ENCODE results near the gene SUFU.
A peak's percentile ranks its signal among the peaks of the same experiment; 100 is the strongest.

SUFU gene

GRCh38 chr10:102647443-102648268 is 143.9 kb downstream of the SUFU start:
- H3K4me1 Mint-ChIP-seq (ENCODE audit: low read depth) = peaks cover 58% of the 10 kb centered on the region

GRCh38 chr10:102648269-102648888 is 144.6 kb downstream of the SUFU start:
- no peaks in the 10 kb centered on the region for H3K27me3 Mint-ChIP-seq (ENCODE audit: low read depth)
- H3K4me1 Mint-ChIP-seq (ENCODE audit: low read depth) = peaks cover 66% of the 10 kb centered on the region
- peaks cover 42% of the 10 kb centered on the region for H3K36me3 Mint-ChIP-seq (ENCODE audit: low read depth)
- DNase-seq (ENCODE audit: low spot score) = no peak
- H3K4me3 Mint-ChIP-seq = peak overlapping the region; percentile 90
- H3K9me3 Mint-ChIP-seq = no peaks in the 10 kb centered on the region
- H3K27ac Mint-ChIP-seq = peak overlapping the region; percentile 97

More at GRCh38 chr10:102647443-102648268, 143.9 kb downstream of the SUFU start:
- H3K27me3 Mint-ChIP-seq (ENCODE audit: low read depth) = no peaks in the 10 kb centered on the region
- peak overlapping the region; percentile 97 for H3K27ac Mint-ChIP-seq
- no peak for DNase-seq (ENCODE audit: low spot score)
- H3K4me3 Mint-ChIP-seq = peak overlapping the region; percentile 90
- peaks cover 35% of the 10 kb centered on the region for H3K36me3 Mint-ChIP-seq (ENCODE audit: low read depth)
- no peaks in the 10 kb centered on the region for H3K9me3 Mint-ChIP-seq

- Mint-ChIP-seq H3K9me3 (no peaks in the 10 kb centered on the region), H3K4me1 (ENCODE audit: low read depth) (peaks cover 71% of the 10 kb centered on the region), H3K27ac (peak overlapping the region; percentile 97), H3K4me3 (peak overlapping the region; percentile 90), H3K27me3 (ENCODE audit: low read depth) (no peaks in the 10 kb centered on the region), H3K36me3 (ENCODE audit: low read depth) (peaks cover 45% of the 10 kb centered on the region)
- DNase-seq (ENCODE audit: low spot score) = no peak
These were observed 145.4 kb downstream of the SUFU start for GRCh38 chr10:102648889-102649796.

GRCh38 chr10:102649797-102650654 is 146.3 kb downstream of the SUFU start:
- Mint-ChIP-seq H3K27ac (peak overlapping the region; percentile 95), H3K4me1 (ENCODE audit: low read depth) (peaks cover 71% of the 10 kb centered on the region), H3K27me3 (ENCODE audit: low read depth) (no peaks in the 10 kb centered on the region)

GRCh38 chr10:102650655-102651454 is 147.1 kb downstream of the SUFU start:
- Mint-ChIP-seq H3K9me3 (no peaks in the 10 kb centered on the region), H3K27ac (peak overlapping the region; percentile 95), H3K4me1 (ENCODE audit: low read depth) (peaks cover 71% of the 10 kb centered on the region), H3K4me3 (peak overlapping the region; percentile 81), H3K27me3 (ENCODE audit: low read depth) (no peaks in the 10 kb centered on the region), H3K36me3 (ENCODE audit: low read depth) (peaks cover 49% of the 10 kb centered on the region)
- DNase-seq (ENCODE audit: low spot score) = no peak

More at GRCh38 chr10:102649797-102650654, 146.3 kb downstream of the SUFU start:
- Mint-ChIP-seq H3K9me3 (no peaks in the 10 kb centered on the region), H3K36me3 (ENCODE audit: low read depth) (peaks cover 47% of the 10 kb centered on the region), H3K4me3 (peak overlapping the region; percentile 81)
- no peak for DNase-seq (ENCODE audit: low spot score)

GRCh38 chr10:102651455-102652169 is 147.8 kb downstream of the SUFU start:
- Mint-ChIP-seq H3K27ac (peak overlapping the region; percentile 95), H3K9me3 (no peaks in the 10 kb centered on the region), H3K36me3 (ENCODE audit: low read depth) (peaks cover 43% of the 10 kb centered on the region), H3K4me1 (ENCODE audit: low read depth) (peaks cover 65% of the 10 kb centered on the region), H3K4me3 (peak overlapping the region; percentile 81), H3K27me3 (ENCODE audit: low read depth) (no peaks in the 10 kb centered on the region)
- no peak for DNase-seq (ENCODE audit: low spot score)

GRCh38 chr10:102652170-102652916 is 148.6 kb downstream of the SUFU start:
- H3K27ac Mint-ChIP-seq = peak overlapping the region; percentile 95

GRCh38 chr10:102653060-102653459 is 149.3 kb downstream of the SUFU start:
- peaks cover 47% of the 10 kb centered on the region for H3K36me3 Mint-ChIP-seq (ENCODE audit: low read depth)
- peaks cover 56% of the 10 kb centered on the region for H3K4me1 Mint-ChIP-seq (ENCODE audit: low read depth)
- H3K9me3 Mint-ChIP-seq = no peaks in the 10 kb centered on the region
- DNase-seq (ENCODE audit: low spot score) = no peak
- H3K27me3 Mint-ChIP-seq (ENCODE audit: low read depth) = no peaks in the 10 kb centered on the region
- H3K27ac Mint-ChIP-seq = peak overlapping the region; percentile 95
- H3K4me3 Mint-ChIP-seq = peak overlapping the region; percentile 81

More at GRCh38 chr10:102652170-102652916, 148.6 kb downstream of the SUFU start:
- Mint-ChIP-seq H3K27me3 (ENCODE audit: low read depth) (no peaks in the 10 kb centered on the region), H3K36me3 (ENCODE audit: low read depth) (peaks cover 43% of the 10 kb centered on the region), H3K9me3 (no peaks in the 10 kb centered on the region), H3K4me1 (ENCODE audit: low read depth) (peaks cover 60% of the 10 kb centered on the region), H3K4me3 (peak overlapping the region; percentile 81)
- DNase-seq (ENCODE audit: low spot score) = no peak

GRCh38 chr10:102654566-102654965 is 150.8 kb downstream of the SUFU start:
- Mint-ChIP-seq H3K27ac (peak overlapping the region; percentile 26), H3K9me3 (no peaks in the 10 kb centered on the region), H3K4me1 (ENCODE audit: low read depth) (peaks cover 51% of the 10 kb centered on the region), H3K27me3 (ENCODE audit: low read depth) (no peaks in the 10 kb centered on the region), H3K36me3 (ENCODE audit: low read depth) (peaks cover 47% of the 10 kb centered on the region), H3K4me3 (no peak overlapping the region)
- no peak for DNase-seq (ENCODE audit: low spot score)

- H3K9me3 Mint-ChIP-seq = no peaks in the 10 kb centered on the region
- peaks cover 47% of the 10 kb centered on the region for H3K36me3 Mint-ChIP-seq (ENCODE audit: low read depth)
- no peak for DNase-seq (ENCODE audit: low spot score)
- H3K27me3 Mint-ChIP-seq (ENCODE audit: low read depth) = no peaks in the 10 kb centered on the region
- H3K27ac Mint-ChIP-seq = no peak overlapping the region
- H3K4me1 Mint-ChIP-seq (ENCODE audit: low read depth) = peaks cover 48% of the 10 kb centered on the region
- H3K4me3 Mint-ChIP-seq = no peak overlapping the region
These were observed 151.2 kb downstream of the SUFU start for GRCh38 chr10:102654969-102655368.

GRCh38 chr10:102656026-102656425 is 152.3 kb downstream of the SUFU start:
- no peaks in the 10 kb centered on the region for H3K27me3 Mint-ChIP-seq (ENCODE audit: low read depth)
- DNase-seq (ENCODE audit: low spot score) = no peak
- peaks cover 44% of the 10 kb centered on the region for H3K36me3 Mint-ChIP-seq (ENCODE audit: low read depth)
- no peak overlapping the region for H3K27ac Mint-ChIP-seq
- peaks cover 48% of the 10 kb centered on the region for H3K4me1 Mint-ChIP-seq (ENCODE audit: low read depth)
- H3K9me3 Mint-ChIP-seq = no peaks in the 10 kb centered on the region
- H3K4me3 Mint-ChIP-seq = no peak overlapping the region
